ENCODE measurements around the gene NOL6. TPM values are rescaled to one million over a fixed set of nuclear protein-coding genes. Genes with fewer than 3 reads are reported as not detected.
"Not testable (repeated sequence)": the region's sequence is repeated elsewhere in the genome, so short reads cannot be mapped to it uniquely, and the experiment has no call there.

NOL6 gene
- total RNA-seq, 1 donor from 2014 or later, result 36.4 TPM

GRCh38 chr9:33463151-33463550 lies 10.6 kb downstream of the NOL6 start:
- intact Hi-C loops (cut with DNase I), result no loop called here
- Histone ChIP-seq H3K36me3 (peaks cover 74% of the 10 kb centered on the region), H3K27ac (no peak overlapping the region), H3K27me3 (no peaks in the 10 kb centered on the region), H3K9me3 (no peaks in the 10 kb centered on the region), H3K4me3 (no peak overlapping the region), H3K4me1 (no peaks in the 10 kb centered on the region)
- DNase-seq (no peak), ATAC-seq (no peak)
- no peak for TF ChIP-seq CTCF (IDR thresholded peaks at IDR 0.05)

- Histone ChIP-seq H3K4me3 (no peak overlapping the region), H3K4me1 (no peaks in the 10 kb centered on the region), H3K27me3 (no peaks in the 10 kb centered on the region), H3K36me3 (peaks cover 57% of the 10 kb centered on the region), H3K9me3 (no peaks in the 10 kb centered on the region), H3K27ac (no peak overlapping the region)
- intact Hi-C loops (cut with DNase I), result no loop called here
- no peak for DNase-seq
- TF ChIP-seq CTCF (IDR thresholded peaks at IDR 0.05), result no peak
- ATAC-seq, result no peak
Measured at GRCh38 chr9:33461492-33461891, 12.2 kb downstream of the NOL6 start.

GRCh38 chr9:33460854-33461253 lies 12.9 kb downstream of the NOL6 start:
- Histone ChIP-seq H3K4me1 (no peaks in the 10 kb centered on the region), H3K9me3 (no peaks in the 10 kb centered on the region), H3K36me3 (peaks cover 51% of the 10 kb centered on the region), H3K27ac (no peak overlapping the region), H3K4me3 (no peak overlapping the region), H3K27me3 (no peaks in the 10 kb centered on the region)
- no peak for DNase-seq
- no peak for TF ChIP-seq CTCF (IDR thresholded peaks at IDR 0.05)
- ATAC-seq, result no peak
- intact Hi-C loops (cut with DNase I), result no loop called here

DNA sequence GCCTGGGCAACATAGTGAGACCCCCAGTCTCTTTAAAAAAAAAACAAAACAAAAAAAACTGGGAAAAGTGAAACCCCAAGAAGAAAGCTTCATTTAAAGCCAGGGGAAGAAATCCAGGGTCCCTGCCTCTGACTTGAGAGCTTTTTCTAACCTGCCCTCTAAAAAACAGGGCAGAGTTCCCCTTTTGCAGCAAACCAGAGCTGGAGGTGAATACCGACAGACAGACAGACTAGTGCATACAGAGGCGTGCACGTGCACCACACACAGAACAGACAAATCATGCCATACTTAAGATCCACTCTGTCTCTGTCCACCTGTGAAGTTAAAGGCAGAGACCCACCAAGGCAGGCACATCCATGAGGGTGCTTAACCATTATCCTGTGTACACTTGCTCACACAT lies 14.6 kb downstream of the NOL6 start:
- TF ChIP-seq CTCF (IDR thresholded peaks at IDR 0.05), result no peak
- intact Hi-C loops (cut with DNase I), result no loop called here
- H3K27ac ChIP-seq, result no peak overlapping the region
- DNase-seq (no peak), ATAC-seq (no peak)
- H3K9me3 ChIP-seq, result no peaks in the 10 kb centered on the region
- H3K4me3 ChIP-seq, result no peak overlapping the region
- H3K36me3 ChIP-seq, result peaks cover 34% of the 10 kb centered on the region
- H3K4me1 ChIP-seq, result no peaks in the 10 kb centered on the region
- no peaks in the 10 kb centered on the region for H3K27me3 ChIP-seq

- intact Hi-C loops (cut with DNase I), result no loop called here
- no peaks in the 10 kb centered on the region for H3K9me3 ChIP-seq
- ATAC-seq, result peak; percentile 46
- peak overlapping the region; percentile 30 for H3K27ac ChIP-seq
- TF ChIP-seq CTCF (IDR thresholded peaks at IDR 0.05), result no peak
- H3K27me3 ChIP-seq, result no peaks in the 10 kb centered on the region
- H3K4me1 ChIP-seq, result no peaks in the 10 kb centered on the region
- H3K4me3 ChIP-seq, result no peak overlapping the region
- peaks cover 27% of the 10 kb centered on the region for H3K36me3 ChIP-seq
- DNase-seq, result no peak
Measured at GRCh38 chr9:33458444-33458843, 15.3 kb downstream of the NOL6 start.

- no peaks in the 10 kb centered on the region for H3K27me3 ChIP-seq
- intact Hi-C loops (cut with DNase I), result no loop called here
- peaks cover 2% of the 10 kb centered on the region for H3K36me3 ChIP-seq
- no peak overlapping the region for H3K4me3 ChIP-seq
- no peaks in the 10 kb centered on the region for H3K9me3 ChIP-seq
- no peak for TF ChIP-seq CTCF (IDR thresholded peaks at IDR 0.05)
- DNase-seq, result no peak
- no peaks in the 10 kb centered on the region for H3K4me1 ChIP-seq
- H3K27ac ChIP-seq, result no peak overlapping the region
- peak; percentile 28 for ATAC-seq
Measured at GRCh38 chr9:33455945-33456344, 17.8 kb downstream of the NOL6 start.

GRCh38 chr9:33455456-33455855 lies 18.3 kb downstream of the NOL6 start:
- H3K9me3 ChIP-seq; intact Hi-C loops (cut with DNase I); DNase-seq; H3K27me3 ChIP-seq; H3K27ac ChIP-seq; H3K4me1 ChIP-seq; H3K4me3 ChIP-seq; H3K36me3 ChIP-seq; ATAC-seq: not testable (repeated sequence)

DNA sequence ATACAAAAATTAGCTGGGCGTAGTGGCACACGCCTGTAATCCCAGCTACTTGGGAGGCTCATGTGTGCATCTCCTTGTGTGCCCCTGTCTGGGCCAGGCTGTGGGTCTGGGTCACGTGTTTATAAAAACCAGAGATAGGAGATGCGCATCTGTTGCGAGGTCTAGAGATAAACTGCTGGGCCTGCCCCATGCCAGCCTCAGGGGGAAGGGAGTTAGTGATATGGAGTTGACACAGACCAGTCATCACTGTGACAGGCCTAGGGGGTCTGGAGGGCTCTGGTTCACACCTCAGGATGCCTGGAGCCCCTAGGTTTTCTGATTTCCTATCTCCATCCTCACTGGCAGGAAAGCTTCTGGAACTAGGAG lies 19.1 kb downstream of the NOL6 start:
- H3K27me3 ChIP-seq; ATAC-seq; H3K27ac ChIP-seq; intact Hi-C loops (cut with DNase I); H3K4me1 ChIP-seq; H3K36me3 ChIP-seq; DNase-seq; H3K9me3 ChIP-seq; H3K4me3 ChIP-seq: not testable (repeated sequence)

Data from upper lobe of right lung (tissue), 1 donor.